Right lobe of liver (tissue), 6 donors: ENCODE measurements around the gene TMEM200B. TPM values are rescaled to one million over a fixed set of nuclear protein-coding genes. Genes with fewer than 3 reads are reported as not detected.

Experiments
- ATAC-seq, 4 donors: fragments of 200-7000 bp; cut with Tn5 transposase; one replicate each; pipeline ENCODE4 v1.9.1; 2020; ENCODE audit warnings: mild to moderate bottlenecking in 4 of 4, moderate library complexity in 4 of 4
- DNase-seq, 3 donors: peaks; one replicate each; pipeline ENCODE4 v3.0.0-alpha.2; 2020
- H3K27ac ChIP-seq, 3 donors: fragments of 200-600 bp; one replicate each; pipeline ENCODE4 v1.8.0; 2022
- H3K27me3 ChIP-seq, 2 donors: fragments of 200-600 bp; one replicate each; pipeline ENCODE4 v1.8.0; 2022
- H3K36me3 ChIP-seq, 4 donors: fragments of 200-600 bp; sonication (generic) in 1 of 4; one replicate each; pipeline versions ENCODE4 v1.5.1 to v1.8.0; 2017 to 2022; ENCODE audit warnings: control low read depth in 1 of 4
- H3K4me1 ChIP-seq, 4 donors: fragments of 200-600 bp; sonication (generic) in 1 of 4; one replicate each; pipeline versions ENCODE4 v1.5.1 to v1.8.0; 2017 to 2022; ENCODE audit warnings: control low read depth in 1 of 4
- H3K4me3 ChIP-seq, 3 donors: fragments of 200-600 bp; one replicate each; pipeline ENCODE4 v1.8.0; 2022
- H3K9me3 ChIP-seq, 4 donors: fragments of 200-600 bp; sonication (generic) in 1 of 4; one replicate each; pipeline versions ENCODE4 v1.5.1 to v1.8.0; 2017 to 2022; ENCODE audit warnings: control low read depth in 1 of 4
- CTCF ChIP-seq, 4 donors: fragments of 200-600 bp in 3 of 4; fragments of 450-650 bp in 1 of 4; IDR thresholded peaks; one replicate each; pipeline versions ENCODE4 v1.5.1 to v1.8.0; 2016 to 2022; ENCODE audit warnings: antibody characterized with exemption in 4 of 4, mild to moderate bottlenecking in 2 of 4
- POLR2A ChIP-seq: fragments of 450-650 bp; IDR thresholded peaks from one replicate; pipeline ENCODE4 v1.6.1; 2017; ENCODE audit warnings: antibody characterized with exemption, mild to moderate bottlenecking
- WGBS: methylation state at CpG from one replicate; pipeline ENCODE4 v1.1.6; 2018; ENCODE audit warnings: low coverage, low lambda C conversion rate; ENCODE audit not compliant: insufficient coverage; ENCODE audit errors: missing lambda C conversion rate; 5-methylcytosine and 5-hydroxymethylcytosine counted together
- intact Hi-C, 2 donors: fragments of 100-400 bp; cut with DNase I; formaldehyde crosslinking; loops; one replicate each; pipeline versions ENCODE4 v1.11.2 to v1.14.1; 2022
- total RNA-seq, 6 experiments: library from RNA; depleted of rRNA in 2 of 6; stranded (reverse); fragments of >200 nt in 2 of 6; fragmentation: NEBNext Ultra II Directional in 3 of 6; extraction: Animal tissue kit (Norgen Biotek cat#: 25700) in 3 of 6; gene quantifications; one replicate each; pipeline versions ENCODE4 v1.1.0 to v1.2.4, GENCODE V29; 2016 to 2023
- donor health status: DM: no; HTN: yes; CAD: no.
- donor health status: DM: no; HTN: no; CAD: no.
- donor health status: DM: no; HTN: no; CAD: no.
- donor health status: DM: no; HTN: yes; CAD: no.
- donor health status: DM: no; HTN: yes; CAD: no.

Gene TMEM200B
- total RNA-seq, 6 experiments from 2014 or later: 0.83 to 4.5 (median 1.4) TPM

- H3K27me3 ChIP-seq: no peaks in the 10 kb centered on the region
- H3K27ac ChIP-seq: no peak overlapping the region
- peaks cover 0 to 25% (median 4%) of the 10 kb centered on the region in 4 donors for H3K4me1 ChIP-seq
- no peak for DNase-seq
- no peaks in the 10 kb centered on the region for H3K9me3 ChIP-seq
- 94% methylated on average over 3 of the region's 6 CpGs for WGBS
- intact Hi-C loops: no loop called here
- no peak for ATAC-seq
- H3K4me3 ChIP-seq: no peak overlapping the region
- TF ChIP-seq POLR2A: no peak
- TF ChIP-seq CTCF (IDR thresholded peaks at IDR 0.05): no peak
- H3K36me3 ChIP-seq: no peaks in the 10 kb centered on the region
Observed at GRCh38 chr1:29126198-29126597, 2.5 kb upstream of the TMEM200B start.

GRCh38 chr1:29125788-29126187 is 2.1 kb upstream of the TMEM200B start:
- no peak for ATAC-seq
- H3K4me3 ChIP-seq: no peak overlapping the region
- H3K4me1 ChIP-seq: peaks cover 0 to 25% (median 4%) of the 10 kb centered on the region in 4 donors
- no peaks in the 10 kb centered on the region for H3K36me3 ChIP-seq
- no peaks in the 10 kb centered on the region for H3K27me3 ChIP-seq
- H3K27ac ChIP-seq: no peak overlapping the region
- TF ChIP-seq POLR2A (no peak), CTCF (IDR thresholded peaks at IDR 0.05) (no peak)
- intact Hi-C loops: no loop called here
- no peak for DNase-seq
- H3K9me3 ChIP-seq: no peaks in the 10 kb centered on the region
- whole genome bisulfite sequencing: 78% methylated on average over 3 of the region's 6 CpGs

GRCh38 chr1:29125237-29125641 is 1.5 kb upstream of the TMEM200B start:
- no peak for ATAC-seq
- TF ChIP-seq POLR2A (no peak), CTCF (IDR thresholded peaks at IDR 0.05) (no peak)
- H3K27me3 ChIP-seq: no peaks in the 10 kb centered on the region
- H3K36me3 ChIP-seq: no peaks in the 10 kb centered on the region
- no peak for DNase-seq
- H3K4me3 ChIP-seq: peak overlapping the region in 2 of 3 donors; percentile 64 to 66
- intact Hi-C loops: no loop called here
- peak overlapping the region; percentile 51 to 75 (median 68) for H3K27ac ChIP-seq
- 80% methylated on average over 13 of the region's 14 CpGs for WGBS
- H3K9me3 ChIP-seq: no peaks in the 10 kb centered on the region
- peaks cover 0 to 25% (median 4%) of the 10 kb centered on the region in 4 donors for H3K4me1 ChIP-seq

- peak; percentile 67 to 78 (median 75) for DNase-seq
- 14% methylated on average over 2 of the region's 85 CpGs for WGBS
- intact Hi-C loops: no loop called here
- peak overlapping the region; percentile 64 to 74 (median 66) for H3K4me3 ChIP-seq
- peak; percentile 59 to 67 (median 62) for ATAC-seq
- peak overlapping the region; percentile 68 to 75 (median 70) for H3K27ac ChIP-seq
- peaks cover 0 to 25% (median 4%) of the 10 kb centered on the region in 4 donors for H3K4me1 ChIP-seq
- no peaks in the 10 kb centered on the region for H3K36me3 ChIP-seq
- no peaks in the 10 kb centered on the region for H3K27me3 ChIP-seq
- H3K9me3 ChIP-seq: no peaks in the 10 kb centered on the region
- peak; percentile 40 to 95 (median 50) for TF ChIP-seq CTCF (IDR thresholded peaks at IDR 0.05)
- peak; percentile 66 for TF ChIP-seq POLR2A
Observed at GRCh38 chr1:29124366-29125236, 898 bp upstream of the TMEM200B start.
